ENCODE results near the gene DAAM1. TPM values are rescaled to one million over a fixed set of nuclear protein-coding genes. Genes with fewer than 3 reads are reported as not detected.

Gene DAAM1
- total RNA-seq, 2 donors from 2014 or later: 94.0 to 99.4 TPM

DNA sequence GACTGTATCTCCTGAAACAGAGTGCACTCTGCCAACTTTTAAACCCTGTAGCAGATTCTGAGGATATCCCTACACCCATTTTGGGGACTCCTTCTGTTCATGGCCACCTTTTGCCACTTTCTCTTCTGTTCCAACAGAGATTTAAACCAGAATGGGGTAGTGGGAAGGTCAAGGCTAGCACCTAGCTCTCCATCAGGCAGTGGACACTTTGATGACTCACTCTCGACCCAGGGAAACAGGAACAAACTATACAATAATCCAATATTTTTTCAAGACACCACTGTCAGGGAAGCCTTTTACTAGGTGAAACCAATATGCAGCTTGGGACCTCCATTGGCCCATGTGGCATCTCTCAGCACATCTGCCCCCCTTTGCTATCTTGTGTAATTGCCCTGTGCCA lies 103.6 kb downstream of the DAAM1 start:
- Mint-ChIP-seq H3K27ac (no peak overlapping the region), H3K27me3 (ENCODE audit: insufficient read depth) (no peaks in the 10 kb centered on the region), H3K4me1 (no peaks in the 10 kb centered on the region), H3K4me3 (no peak overlapping the region), H3K36me3 (ENCODE audit: low read depth) (peaks cover 20% of the 10 kb centered on the region), H3K9me3 (no peaks in the 10 kb centered on the region)
- no peak for DNase-seq
- Histone ChIP-seq H3K9me3 (ENCODE audit: control insufficient read depth, low read length) (no peaks in the 10 kb centered on the region), H3K27me3 (ENCODE audit: control insufficient read depth, insufficient read depth, low read length, poor library complexity, severe bottlenecking) (no peaks in the 10 kb centered on the region), H3K27ac (ENCODE audit: low read depth, low read length) (no peak overlapping the region), H3K36me3 (ENCODE audit: control insufficient read depth, insufficient read depth, low read length) (peaks cover 49% of the 10 kb centered on the region), H3K4me1 (ENCODE audit: control insufficient read depth, insufficient read depth, low read length) (peaks cover 11% of the 10 kb centered on the region), H3K4me3 (ENCODE audit: low read length) (no peak overlapping the region), H3K9ac (ENCODE audit: extremely low read depth, low read length, poor library complexity, severe bottlenecking) (no peak overlapping the region)
- TF ChIP-seq, protein P1, sequence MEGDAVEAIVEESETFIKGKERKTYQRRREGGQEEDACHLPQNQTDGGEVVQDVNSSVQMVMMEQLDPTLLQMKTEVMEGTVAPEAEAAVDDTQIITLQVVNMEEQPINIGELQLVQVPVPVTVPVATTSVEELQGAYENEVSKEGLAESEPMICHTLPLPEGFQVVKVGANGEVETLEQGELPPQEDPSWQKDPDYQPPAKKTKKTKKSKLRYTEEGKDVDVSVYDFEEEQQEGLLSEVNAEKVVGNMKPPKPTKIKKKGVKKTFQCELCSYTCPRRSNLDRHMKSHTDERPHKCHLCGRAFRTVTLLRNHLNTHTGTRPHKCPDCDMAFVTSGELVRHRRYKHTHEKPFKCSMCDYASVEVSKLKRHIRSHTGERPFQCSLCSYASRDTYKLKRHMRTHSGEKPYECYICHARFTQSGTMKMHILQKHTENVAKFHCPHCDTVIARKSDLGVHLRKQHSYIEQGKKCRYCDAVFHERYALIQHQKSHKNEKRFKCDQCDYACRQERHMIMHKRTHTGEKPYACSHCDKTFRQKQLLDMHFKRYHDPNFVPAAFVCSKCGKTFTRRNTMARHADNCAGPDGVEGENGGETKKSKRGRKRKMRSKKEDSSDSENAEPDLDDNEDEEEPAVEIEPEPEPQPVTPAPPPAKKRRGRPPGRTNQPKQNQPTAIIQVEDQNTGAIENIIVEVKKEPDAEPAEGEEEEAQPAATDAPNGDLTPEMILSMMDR (conservative IDR thresholded peaks at IDR 0.05): no peak
- WGBS, 2 experiments (ENCODE audit: insufficient coverage in 1 of 2, insufficient read length in 1 of 2): 100% methylated on average over 1 of the region's 1 CpG; no CpG with 5 or more reads in 1 of the 2 experiments

DNA sequence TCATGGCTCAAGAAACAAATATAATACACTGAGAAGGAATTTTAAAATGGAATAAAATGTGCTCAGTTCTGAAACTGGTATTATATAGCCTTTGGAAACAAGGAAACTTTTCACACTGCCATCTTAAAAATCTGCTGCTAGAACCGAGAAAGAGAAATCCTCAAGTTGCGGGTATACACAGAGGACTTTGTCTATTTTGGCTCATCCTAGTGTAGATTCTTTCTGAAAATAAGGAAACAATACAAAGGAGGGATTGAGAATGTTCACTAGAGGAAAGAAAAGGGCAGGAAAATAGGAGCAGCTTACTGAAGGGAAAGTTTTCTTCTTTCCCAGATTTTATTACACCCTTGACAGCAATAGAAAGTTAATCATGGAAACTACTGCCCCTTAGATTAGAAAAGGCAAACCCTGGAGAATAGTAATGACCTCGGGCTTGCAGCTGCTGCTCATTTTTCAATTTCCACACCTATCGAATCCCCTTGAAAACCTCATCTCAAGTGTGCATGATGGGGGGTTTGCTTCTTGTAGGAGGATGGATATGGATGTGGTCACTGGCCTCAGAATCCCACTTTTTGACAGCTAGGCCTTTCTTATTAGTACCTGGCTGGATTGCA lies 104.6 kb downstream of the DAAM1 start:
- peaks cover 11% of the 10 kb centered on the region for H3K4me1 ChIP-seq (ENCODE audit: control insufficient read depth, insufficient read depth, low read length)
- no peaks in the 10 kb centered on the region for H3K27me3 Mint-ChIP-seq (ENCODE audit: insufficient read depth)
- no peaks in the 10 kb centered on the region for H3K9me3 Mint-ChIP-seq
- no peak overlapping the region for H3K27ac Mint-ChIP-seq
- DNase-seq: no peak
- peaks cover 22% of the 10 kb centered on the region for H3K36me3 Mint-ChIP-seq (ENCODE audit: low read depth)
- H3K4me3 ChIP-seq (ENCODE audit: low read length): no peak overlapping the region
- H3K4me3 Mint-ChIP-seq: no peak overlapping the region
- TF ChIP-seq, protein P1 (conservative IDR thresholded peaks at IDR 0.05): no peak
- H3K9me3 ChIP-seq (ENCODE audit: control insufficient read depth, low read length): no peaks in the 10 kb centered on the region
- WGBS, 2 experiments (ENCODE audit: insufficient coverage in 1 of 2, insufficient read length in 1 of 2): 89% methylated on average over 4 of the region's 4 CpGs; no CpG with 5 or more reads in 1 of the 2 experiments
- peaks cover 49% of the 10 kb centered on the region for H3K36me3 ChIP-seq (ENCODE audit: control insufficient read depth, insufficient read depth, low read length)
- no peak overlapping the region for H3K27ac ChIP-seq (ENCODE audit: low read depth, low read length)
- H3K9ac ChIP-seq (ENCODE audit: extremely low read depth, low read length, poor library complexity, severe bottlenecking): no peak overlapping the region
- no peaks in the 10 kb centered on the region for H3K27me3 ChIP-seq (ENCODE audit: control insufficient read depth, insufficient read depth, low read length, poor library complexity, severe bottlenecking)
- H3K4me1 Mint-ChIP-seq: no peaks in the 10 kb centered on the region

DNA sequence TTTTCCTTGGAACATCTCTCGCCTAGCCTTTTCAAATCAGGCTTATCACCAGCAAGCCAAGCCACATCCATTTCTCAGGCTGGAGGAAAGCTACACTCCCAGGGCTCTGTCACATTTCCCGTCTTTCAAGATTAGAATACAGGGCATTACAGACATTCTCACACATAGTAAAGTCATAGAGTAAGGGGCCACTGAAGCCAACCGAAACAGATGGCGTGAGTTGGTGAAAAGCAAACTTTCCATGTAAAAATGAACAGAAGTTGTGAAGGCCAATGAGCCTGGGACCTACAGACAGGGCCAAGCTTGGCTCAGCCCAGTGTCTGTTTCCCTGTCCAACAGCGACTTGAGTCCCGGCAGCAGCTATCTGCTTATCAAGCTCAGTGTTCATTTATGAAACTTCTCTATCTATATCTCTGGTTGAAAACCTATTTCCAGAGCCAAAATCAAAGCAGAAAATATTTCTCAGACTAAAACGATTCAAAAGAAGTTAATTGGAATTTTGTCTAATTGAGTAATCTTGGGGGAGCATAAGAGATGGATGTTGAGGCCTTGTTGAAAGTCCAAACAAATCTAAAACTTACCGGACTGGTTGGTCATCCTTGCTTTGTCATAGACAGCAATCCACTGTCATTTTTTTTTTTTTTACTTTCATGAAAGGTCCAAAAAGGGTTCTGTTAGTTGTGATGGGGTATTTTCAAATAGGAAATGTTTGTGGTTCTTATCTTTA lies 105.6 kb downstream of the DAAM1 start:
- TF ChIP-seq, protein P1 (conservative IDR thresholded peaks at IDR 0.05): no peak

More for the DNA sequence above, 105.6 kb downstream of the DAAM1 start:
- no peak overlapping the region for H3K9ac ChIP-seq (ENCODE audit: extremely low read depth, low read length, poor library complexity, severe bottlenecking)
- H3K4me3 Mint-ChIP-seq: no peak overlapping the region
- peaks cover 21% of the 10 kb centered on the region for H3K36me3 Mint-ChIP-seq (ENCODE audit: low read depth)
- no peaks in the 10 kb centered on the region for H3K4me1 Mint-ChIP-seq
- no peak for DNase-seq
- H3K4me1 ChIP-seq (ENCODE audit: control insufficient read depth, insufficient read depth, low read length): peaks cover 11% of the 10 kb centered on the region
- H3K27ac Mint-ChIP-seq: no peak overlapping the region
- H3K9me3 Mint-ChIP-seq: no peaks in the 10 kb centered on the region
- peaks cover 49% of the 10 kb centered on the region for H3K36me3 ChIP-seq (ENCODE audit: control insufficient read depth, insufficient read depth, low read length)
- H3K27me3 ChIP-seq (ENCODE audit: control insufficient read depth, insufficient read depth, low read length, poor library complexity, severe bottlenecking): no peaks in the 10 kb centered on the region
- no peaks in the 10 kb centered on the region for H3K27me3 Mint-ChIP-seq (ENCODE audit: insufficient read depth)
- no peaks in the 10 kb centered on the region for H3K9me3 ChIP-seq (ENCODE audit: control insufficient read depth, low read length)
- no peak overlapping the region for H3K4me3 ChIP-seq (ENCODE audit: low read length)
- 93 to 100% methylated on average over 1 to 8 of the region's 8 CpGs for WGBS, 2 experiments (ENCODE audit: insufficient coverage in 1 of 2, insufficient read length in 1 of 2)
- no peak overlapping the region for H3K27ac ChIP-seq (ENCODE audit: low read depth, low read length)

All from endodermal cell (in vitro differentiated cells).